Hepatocyte (in vitro differentiated cells): ENCODE measurements around the gene TEX38. TPM values are rescaled to one million over a fixed set of nuclear protein-coding genes. Genes with fewer than 3 reads are reported as not detected.
"Not testable (repeated sequence)": the region's sequence is repeated elsewhere in the genome, so short reads cannot be mapped to it uniquely, and the experiment has no call there.

Experiments
- DNase-seq: peaks from one replicate; pipeline ENCODE4 v3.0.0-alpha.2; 2016; ENCODE audit warnings: low spot score
- H2AFZ ChIP-seq: fragments of 200-600 bp; sonication (generic); 2 replicates; pipeline ENCODE4 v1.6.0; 2016; ENCODE audit warnings: antibody characterized with exemption, mild to moderate bottlenecking
- H3K27ac ChIP-seq: fragments of 200-600 bp; sonication (generic); 2 replicates; pipeline ENCODE4 v1.5.1; 2016; ENCODE audit warnings: mild to moderate bottlenecking
- H3K27me3 ChIP-seq: fragments of 200-600 bp; sonication (generic); 2 replicates; pipeline ENCODE4 v1.6.1; 2016
- H3K36me3 ChIP-seq: fragments of 200-600 bp; sonication (generic); replicated peaks from 2 replicates; pipeline ENCODE4 v1.5.1; 2016; ENCODE audit warnings: low read depth; ENCODE audit not compliant: insufficient read depth
- H3K4me1 ChIP-seq: fragments of 200-600 bp; sonication (generic); 2 replicates; pipeline ENCODE4 v1.5.1; 2016; ENCODE audit warnings: mild to moderate bottlenecking, moderate library complexity; ENCODE audit not compliant: insufficient read depth
- H3K4me2 ChIP-seq: fragments of 200-600 bp; sonication (generic); 2 replicates; pipeline ENCODE4 v1.6.0; 2016
- H3K4me3 ChIP-seq: fragments of 200-600 bp; sonication (generic); 2 replicates; pipeline ENCODE4 v1.5.1; 2016; ENCODE audit warnings: mild to moderate bottlenecking
- H3K79me2 ChIP-seq: fragments of 200-600 bp; sonication (generic); 2 replicates; pipeline ENCODE4 v1.6.0; 2017; ENCODE audit warnings: mild to moderate bottlenecking
- H3K9me2 ChIP-seq: fragments of 200-600 bp; sonication (generic); replicated peaks from 2 replicates; pipeline ENCODE4 v1.6.0; 2017; ENCODE audit warnings: mild to moderate bottlenecking; ENCODE audit not compliant: insufficient read depth
- H3K9me3 ChIP-seq: fragments of 200-600 bp; sonication (generic); 2 replicates; pipeline ENCODE4 v1.5.1; 2016; ENCODE audit warnings: low read depth, mild to moderate bottlenecking
- H4K20me1 ChIP-seq: fragments of 200-600 bp; sonication (generic); 2 replicates; pipeline ENCODE4 v1.6.0; 2016; ENCODE audit warnings: mild to moderate bottlenecking; ENCODE audit not compliant: insufficient read depth, poor library complexity, severe bottlenecking
- EZH2 ChIP-seq: fragments of 200-600 bp; sonication (generic); IDR thresholded peaks from 2 replicates; pipeline ENCODE4 v1.6.1; 2016; ENCODE audit warnings: antibody characterized with exemption, mild to moderate bottlenecking, borderline replicate concordance
- EZH2phosphoT487 ChIP-seq: fragments of 200-600 bp; sonication (generic); IDR thresholded peaks from one replicate; pipeline ENCODE4 v1.6.1; 2018; ENCODE audit warnings: antibody characterized with exemption, mild to moderate bottlenecking, low read depth, moderate library complexity; ENCODE audit not compliant: unreplicated experiment, severe bottlenecking
- WGBS: methylation state at CpG from one replicate; pipeline ENCODE4 v1.1.6; 2016; ENCODE audit warnings: low lambda C conversion rate; ENCODE audit errors: missing lambda C conversion rate; 5-methylcytosine and 5-hydroxymethylcytosine counted together
- polyA plus RNA-seq: library from polyadenylated mRNA; unstranded; fragments of >200 nt; fragmentation: Nextera tagmentation; extraction: Ambion mirVana; gene quantifications from 2 replicates; pipeline ENCODE4 v1.2.1, GENCODE V29; 2016
- total RNA-seq: library from RNA; depleted of rRNA; stranded (reverse); fragments of >200 nt; gene quantifications from 2 replicates; pipeline ENCODE4 v1.2.3, GENCODE V29; 2014
- TF ChIP-seq, protein P1 (sequence below): fragments of 200-600 bp; sonication (generic); IDR thresholded peaks from 2 replicates; pipeline ENCODE4 v1.5.1; 2016; ENCODE audit warnings: antibody characterized with exemption, mild to moderate bottlenecking; ENCODE audit not compliant: poor library complexity

Gene TEX38
- total and polyA plus RNA-seq, 2 experiments from 2014 or later, result 0.27 TPM; not detected in 1

DNA sequence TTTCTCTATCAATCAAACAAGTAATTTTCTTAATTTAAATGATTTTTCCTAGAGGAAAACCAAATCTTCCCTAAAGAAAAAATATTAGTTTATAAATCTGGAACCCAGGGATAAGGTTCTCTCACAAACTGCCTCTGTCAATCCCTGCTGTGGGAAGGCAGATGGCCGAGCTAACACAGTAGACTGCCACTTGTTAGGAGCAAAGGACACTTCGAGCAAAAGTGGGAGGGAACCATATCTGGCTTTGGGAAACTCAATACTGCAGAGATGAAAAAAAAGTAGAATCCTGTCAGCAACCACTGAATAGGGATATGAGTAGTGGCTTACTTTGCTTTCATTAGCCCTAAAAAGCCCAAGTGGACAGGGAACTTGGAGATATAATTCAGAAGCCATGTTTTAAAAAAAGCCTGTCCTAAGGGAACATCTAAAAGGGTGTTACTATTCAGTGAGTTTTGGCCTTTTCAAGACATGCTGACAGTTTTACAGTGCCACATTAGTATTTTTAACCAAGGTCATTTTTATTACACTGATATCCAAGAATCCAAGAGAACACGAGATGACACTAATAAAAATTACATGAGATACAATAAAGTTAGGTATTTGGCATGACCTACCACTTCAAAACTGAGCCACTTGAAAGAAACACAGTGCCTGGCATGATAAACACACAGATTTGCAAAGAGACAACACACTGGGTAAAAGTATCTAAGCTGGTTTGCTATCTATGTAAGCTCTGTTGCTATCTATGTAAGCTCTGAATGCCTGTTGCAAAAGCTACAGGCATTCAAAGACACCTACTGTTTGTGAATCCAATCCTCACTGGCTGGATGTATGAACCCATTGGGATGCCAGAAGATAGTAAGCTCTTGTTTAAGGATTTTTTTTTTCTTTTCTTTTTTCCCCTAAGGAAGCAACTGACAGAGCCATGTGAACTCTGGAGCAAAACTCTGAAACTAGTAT lies 21.4 kb downstream of the TEX38 start:
- Histone ChIP-seq H3K9me3 (no peaks in the 10 kb centered on the region), H3K36me3 (peaks cover 4% of the 10 kb centered on the region), H2AFZ (no peak overlapping the region), H4K20me1 (no peaks in the 10 kb centered on the region), H3K4me1 (no peaks in the 10 kb centered on the region), H3K27ac (no peak overlapping the region), H3K9me2 (no peaks in the 10 kb centered on the region), H3K27me3 (no peaks in the 10 kb centered on the region), H3K79me2 (no peaks in the 10 kb centered on the region), H3K4me2 (no peak overlapping the region), H3K4me3 (no peak overlapping the region)
- no peak for DNase-seq
- WGBS, result 60% methylated on average over 3 of the region's 3 CpGs
- no peak for TF ChIP-seq EZH2phosphoT487
- TF ChIP-seq EZH2, result no peak
- TF ChIP-seq, protein P1, sequence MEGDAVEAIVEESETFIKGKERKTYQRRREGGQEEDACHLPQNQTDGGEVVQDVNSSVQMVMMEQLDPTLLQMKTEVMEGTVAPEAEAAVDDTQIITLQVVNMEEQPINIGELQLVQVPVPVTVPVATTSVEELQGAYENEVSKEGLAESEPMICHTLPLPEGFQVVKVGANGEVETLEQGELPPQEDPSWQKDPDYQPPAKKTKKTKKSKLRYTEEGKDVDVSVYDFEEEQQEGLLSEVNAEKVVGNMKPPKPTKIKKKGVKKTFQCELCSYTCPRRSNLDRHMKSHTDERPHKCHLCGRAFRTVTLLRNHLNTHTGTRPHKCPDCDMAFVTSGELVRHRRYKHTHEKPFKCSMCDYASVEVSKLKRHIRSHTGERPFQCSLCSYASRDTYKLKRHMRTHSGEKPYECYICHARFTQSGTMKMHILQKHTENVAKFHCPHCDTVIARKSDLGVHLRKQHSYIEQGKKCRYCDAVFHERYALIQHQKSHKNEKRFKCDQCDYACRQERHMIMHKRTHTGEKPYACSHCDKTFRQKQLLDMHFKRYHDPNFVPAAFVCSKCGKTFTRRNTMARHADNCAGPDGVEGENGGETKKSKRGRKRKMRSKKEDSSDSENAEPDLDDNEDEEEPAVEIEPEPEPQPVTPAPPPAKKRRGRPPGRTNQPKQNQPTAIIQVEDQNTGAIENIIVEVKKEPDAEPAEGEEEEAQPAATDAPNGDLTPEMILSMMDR, result no peak

DNA sequence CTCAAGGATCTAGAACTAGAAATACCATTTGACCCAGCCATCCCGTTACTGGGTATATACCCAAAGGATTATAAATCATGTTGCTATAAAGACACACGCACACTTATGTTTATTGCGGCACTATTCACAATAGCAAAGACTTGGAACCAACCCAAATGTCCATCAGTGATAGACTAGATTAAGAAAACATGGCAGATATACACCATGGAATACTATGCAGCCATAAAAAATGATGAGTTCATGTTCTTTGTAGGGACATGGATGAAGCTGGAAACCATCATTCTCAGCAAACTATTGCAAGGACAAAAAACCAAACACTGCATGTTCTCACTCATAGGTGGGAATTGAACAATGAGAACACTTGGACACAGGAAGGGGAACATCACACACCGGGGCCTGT lies 23.0 kb downstream of the TEX38 start:
- not testable (repeated sequence) for H3K36me3 ChIP-seq, H3K9me3 ChIP-seq, DNase-seq, H3K27me3 ChIP-seq, H3K9me2 ChIP-seq, H3K79me2 ChIP-seq, H2AFZ ChIP-seq, H4K20me1 ChIP-seq, H3K4me3 ChIP-seq, H3K4me2 ChIP-seq, H3K27ac ChIP-seq, H3K4me1 ChIP-seq
- WGBS, result 96% methylated on average over 4 of the region's 4 CpGs

DNA sequence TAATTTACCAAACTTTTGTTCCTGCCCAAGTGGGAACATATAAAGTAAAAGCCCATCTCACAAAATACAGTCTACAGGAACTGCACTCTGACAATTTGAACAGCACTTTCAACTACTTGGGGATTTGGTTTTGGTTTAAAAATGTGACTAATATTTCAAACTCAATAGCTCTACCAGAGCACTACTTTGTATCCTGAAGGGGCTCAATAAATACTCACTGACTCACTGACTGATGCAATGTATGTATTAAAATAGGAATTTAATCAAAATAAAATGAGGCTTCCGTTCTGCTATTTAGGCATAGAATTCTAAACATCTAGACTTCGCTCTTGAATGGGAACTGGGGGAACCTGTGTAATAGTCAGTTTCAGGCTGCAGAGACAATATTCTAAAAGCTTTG lies 25.4 kb downstream of the TEX38 start:
- no peaks in the 10 kb centered on the region for H3K9me3 ChIP-seq
- DNase-seq, result no peak
- H3K9me2 ChIP-seq, result no peaks in the 10 kb centered on the region
- no peaks in the 10 kb centered on the region for H3K27me3 ChIP-seq
- no peak overlapping the region for H3K4me2 ChIP-seq
- no peak for TF ChIP-seq EZH2
- TF ChIP-seq, protein P1, result no peak
- no peak for TF ChIP-seq EZH2phosphoT487
- peaks cover 4% of the 10 kb centered on the region for H3K36me3 ChIP-seq
- H3K4me3 ChIP-seq, result no peak overlapping the region
- no peak overlapping the region for H2AFZ ChIP-seq
- H4K20me1 ChIP-seq, result no peaks in the 10 kb centered on the region
- 98% methylated on average over 2 of the region's 2 CpGs for WGBS
- H3K27ac ChIP-seq, result no peak overlapping the region
- no peaks in the 10 kb centered on the region for H3K4me1 ChIP-seq
- peaks cover 8% of the 10 kb centered on the region for H3K79me2 ChIP-seq

DNA sequence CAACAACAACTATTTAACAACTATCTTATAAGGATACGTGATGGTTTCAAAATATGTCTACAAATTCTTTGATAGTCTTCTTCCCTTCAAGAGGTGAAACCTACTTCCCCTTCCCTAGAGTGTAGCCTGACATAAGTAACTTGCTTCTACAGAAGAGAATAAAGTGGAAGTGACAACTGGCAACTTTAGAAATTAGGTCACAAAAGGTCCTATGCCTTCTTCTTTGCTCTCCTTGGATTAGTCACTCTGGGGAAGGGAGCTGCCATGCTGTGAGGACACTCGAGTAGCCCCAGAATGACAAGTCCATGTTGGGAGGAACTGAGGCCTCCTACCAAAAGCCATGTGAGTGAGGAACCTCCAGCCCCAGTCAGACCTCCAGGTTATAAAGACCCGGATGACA lies 28.0 kb downstream of the TEX38 start:
- no peaks in the 10 kb centered on the region for H3K4me1 ChIP-seq
- H3K4me2 ChIP-seq, result no peak overlapping the region
- peaks cover 4% of the 10 kb centered on the region for H3K36me3 ChIP-seq
- H3K27me3 ChIP-seq, result no peaks in the 10 kb centered on the region
- DNase-seq, result no peak
- no peak overlapping the region for H2AFZ ChIP-seq
- no peak overlapping the region for H3K27ac ChIP-seq
- no peaks in the 10 kb centered on the region for H3K9me3 ChIP-seq
- WGBS, result 73% methylated on average over 3 of the region's 3 CpGs
- TF ChIP-seq, protein P1, result no peak
- TF ChIP-seq EZH2phosphoT487 (no peak), EZH2 (no peak)
- H3K79me2 ChIP-seq, result peaks cover 13% of the 10 kb centered on the region
- H4K20me1 ChIP-seq, result peaks cover 3% of the 10 kb centered on the region
- H3K4me3 ChIP-seq, result no peak overlapping the region
- no peaks in the 10 kb centered on the region for H3K9me2 ChIP-seq
